HG03565 (cell line): ENCODE measurements around the gene ULBP1.
A peak's percentile ranks its signal among the peaks of the same experiment; 100 is the strongest.
"Not testable (repeated sequence)": the region's sequence is repeated elsewhere in the genome, so short reads cannot be mapped to it uniquely, and the experiment has no call there.

Source experiments
- ATAC-seq: cut with Tn5 transposase; IDR thresholded peaks from one replicate; pipeline ENCODE4 v1.9.1; 2021; ENCODE audit warnings: mild to moderate bottlenecking, moderate library complexity; ENCODE audit not compliant: unreplicated experiment

ULBP1 gene

GRCh38 chr6:149933036-149933435 lies 30.7 kb upstream of the ULBP1 start:
- ATAC-seq, result no peak

- no peak for ATAC-seq
Measured at GRCh38 chr6:149933461-149933860, 30.3 kb upstream of the ULBP1 start.

DNA sequence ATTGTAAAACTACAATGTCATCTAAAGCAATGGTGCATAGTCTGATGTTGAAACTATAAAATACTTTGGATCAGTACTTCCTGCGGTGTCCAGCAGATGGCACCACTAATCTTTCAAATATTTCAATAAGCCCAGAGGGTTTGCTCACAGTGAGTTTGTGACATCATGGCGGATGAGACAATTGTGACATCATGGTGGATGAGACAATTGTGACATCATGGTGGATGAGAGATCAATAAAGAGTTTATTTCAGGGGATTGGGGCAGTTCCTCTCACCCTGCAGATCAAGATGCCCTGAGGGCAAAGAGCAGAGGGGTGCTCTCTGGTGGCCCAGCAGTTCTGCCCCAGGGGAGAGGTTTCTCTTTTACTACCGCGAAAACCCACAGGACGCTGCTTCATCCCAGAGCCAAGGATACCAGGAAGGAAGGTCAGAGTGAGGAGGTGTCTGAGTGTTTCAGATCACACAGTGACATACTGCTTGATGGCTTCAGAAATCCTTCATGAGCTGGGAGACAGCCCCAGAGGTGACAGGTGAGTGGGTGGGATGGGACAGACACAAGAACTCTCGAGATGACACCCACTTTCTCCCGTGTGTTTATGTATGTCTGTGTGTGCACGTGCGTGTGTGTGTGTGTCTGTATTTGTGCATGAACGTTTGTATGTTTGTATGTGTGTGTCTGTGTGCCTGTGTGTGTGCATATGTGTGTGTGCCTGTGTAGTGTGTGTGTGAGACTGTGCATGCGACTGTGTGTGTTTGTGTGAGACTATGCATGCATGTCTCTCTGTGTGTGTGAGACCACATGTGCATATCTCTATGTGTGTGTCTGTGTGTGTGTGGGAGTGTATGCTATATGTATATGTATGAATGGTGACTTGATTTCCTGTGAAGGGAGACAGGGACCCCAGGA lies 29.2 kb upstream of the ULBP1 start:
- ATAC-seq, result no peak

DNA sequence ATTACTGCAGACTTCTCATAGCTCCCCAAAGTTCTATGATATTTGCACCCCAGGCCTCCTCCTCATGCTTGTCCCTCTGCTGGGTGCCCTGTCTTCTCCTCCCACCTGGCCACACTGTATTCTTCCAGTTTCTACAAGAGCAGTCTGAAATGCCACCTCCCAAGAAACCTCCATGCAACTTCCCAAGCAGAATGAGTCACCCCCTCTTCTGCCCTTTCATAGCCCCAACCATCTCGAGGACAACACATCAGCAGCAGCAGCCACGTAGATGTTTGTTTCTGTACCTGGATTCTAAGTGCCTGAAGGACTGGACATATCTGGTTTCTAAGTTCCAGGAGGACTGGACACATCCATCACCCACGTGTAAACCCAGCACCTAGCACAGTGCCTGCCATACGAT lies 28.5 kb upstream of the ULBP1 start:
- ATAC-seq, result no peak

DNA sequence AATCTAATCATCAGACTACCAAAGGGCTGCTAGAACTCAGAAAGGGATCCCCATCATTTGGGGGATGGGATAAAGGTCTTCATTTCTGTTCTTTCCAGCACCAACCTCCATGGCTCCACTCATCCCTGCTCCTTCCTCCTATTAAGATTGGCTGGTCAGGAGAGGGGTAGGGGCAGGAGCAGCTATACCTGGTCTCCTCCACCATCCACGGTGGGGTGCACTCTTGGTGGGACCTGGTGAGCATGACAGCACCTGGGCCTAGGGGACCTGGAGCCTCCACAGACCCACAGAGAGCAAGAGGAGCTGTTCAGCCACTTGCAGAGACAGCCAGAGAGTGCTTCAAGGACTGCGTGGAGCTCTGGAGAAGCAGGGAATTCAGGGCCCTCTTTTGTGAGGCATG lies 28.1 kb upstream of the ULBP1 start:
- no peak for ATAC-seq

GRCh38 chr6:149936743-149937142 lies 27.0 kb upstream of the ULBP1 start:
- no peak for ATAC-seq

- ATAC-seq, result not testable (repeated sequence)
Measured at GRCh38 chr6:149938013-149938570, 25.7 kb upstream of the ULBP1 start.

- ATAC-seq, result peak; percentile 69
Measured at GRCh38 chr6:149938571-149939355, 25.0 kb upstream of the ULBP1 start.

DNA sequence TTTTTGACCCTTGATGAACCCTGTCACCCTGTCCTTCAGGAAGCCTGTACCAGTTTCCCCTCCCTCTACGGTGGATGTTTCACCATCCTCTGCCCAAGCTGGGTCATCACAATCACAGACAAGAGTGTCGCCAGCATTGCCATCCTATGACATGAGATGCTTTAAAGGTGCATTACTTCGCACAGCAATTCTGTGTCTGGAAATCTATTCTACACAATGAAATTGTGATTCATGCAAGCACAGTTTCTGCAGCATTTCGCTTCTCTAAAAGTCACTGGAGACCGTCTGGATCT lies 24.4 kb upstream of the ULBP1 start:
- no peak for ATAC-seq

GRCh38 chr6:149939909-149940671 lies 23.7 kb upstream of the ULBP1 start:
- ATAC-seq, result no peak

DNA sequence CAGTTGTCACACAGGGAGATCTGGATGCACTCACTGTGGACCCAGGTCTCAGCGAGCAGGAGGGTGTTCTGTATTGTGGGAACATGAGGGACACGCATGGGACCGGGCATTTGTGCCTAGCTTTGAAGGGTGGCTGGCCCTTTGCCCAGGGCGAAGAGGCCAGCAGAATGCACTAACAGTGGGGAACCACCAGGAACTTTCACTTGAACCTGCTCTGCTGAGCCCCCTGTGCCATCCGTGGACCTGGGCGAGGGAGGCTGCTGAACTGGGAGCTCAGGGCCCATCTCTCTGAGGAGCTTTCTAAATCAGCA lies 23.1 kb upstream of the ULBP1 start:
- ATAC-seq, result no peak

DNA sequence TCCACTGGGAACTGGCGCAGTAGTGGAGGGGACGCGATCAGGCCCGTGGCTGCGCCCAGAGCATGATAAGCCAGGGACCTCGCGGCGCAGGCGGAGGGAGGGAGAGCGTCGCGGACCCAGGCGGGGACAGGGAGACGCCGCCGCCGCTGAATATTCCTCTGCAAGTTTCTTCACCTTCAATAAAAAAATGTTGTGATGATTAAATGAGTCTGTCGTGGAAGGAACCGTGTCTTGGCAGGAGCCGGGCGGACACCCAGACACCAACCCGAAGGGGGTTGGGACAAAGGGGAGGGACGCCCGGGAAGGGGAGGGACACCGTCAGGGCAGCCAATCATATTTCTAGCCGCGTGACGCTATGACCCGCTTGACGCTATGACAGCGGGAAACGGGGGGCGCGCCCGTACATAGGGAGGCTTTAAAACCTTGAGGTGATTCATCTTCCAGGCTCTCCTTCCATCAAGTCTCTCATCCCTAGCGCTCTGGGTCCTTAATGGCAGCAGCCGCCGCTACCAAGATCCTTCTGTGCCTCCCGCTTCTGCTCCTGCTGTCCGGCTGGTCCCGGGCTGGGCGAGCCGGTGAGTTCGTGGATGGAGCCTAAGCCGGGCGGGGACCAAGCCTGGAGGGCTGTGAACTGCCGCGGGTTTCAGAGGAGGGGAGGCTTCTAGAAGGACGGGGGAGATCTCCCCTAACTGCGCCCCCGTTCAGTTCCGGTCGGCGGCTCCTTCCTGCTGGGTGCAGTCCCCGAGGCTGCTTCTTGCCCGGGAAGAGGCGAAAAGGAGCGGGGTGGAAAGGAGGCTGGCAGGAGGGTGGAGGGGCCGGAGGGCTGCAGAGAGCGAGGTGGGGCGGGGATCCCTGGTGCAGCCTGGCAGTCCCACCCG lies 21.9 kb upstream of the ULBP1 start, which contains the start of gene ULBP2:
Gene ULBP2 (plus strand): TSS at position 432 of the 878 bp plus-strand sequence. CDS start 59 bp downstream, at position 491.
- ATAC-seq, result no peak

DNA sequence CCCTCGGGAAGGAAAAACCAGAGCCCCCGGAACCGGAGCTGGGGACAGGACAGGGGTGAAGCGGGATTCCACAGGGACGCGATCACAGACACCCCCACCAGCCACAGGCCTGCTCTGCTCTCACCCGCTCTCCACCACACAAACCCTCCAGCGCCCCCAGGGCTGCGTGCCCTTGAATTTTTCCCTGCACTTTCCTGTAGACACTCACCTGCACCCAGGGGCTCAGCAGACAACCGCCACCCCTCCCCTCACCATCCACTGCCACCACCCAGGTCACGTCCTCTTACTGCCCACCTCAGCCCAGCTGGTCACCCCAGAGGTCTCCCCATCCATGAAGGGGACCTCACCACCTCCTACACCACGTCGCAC lies 21.3 kb upstream of the ULBP1 start:
- no peak for ATAC-seq

DNA sequence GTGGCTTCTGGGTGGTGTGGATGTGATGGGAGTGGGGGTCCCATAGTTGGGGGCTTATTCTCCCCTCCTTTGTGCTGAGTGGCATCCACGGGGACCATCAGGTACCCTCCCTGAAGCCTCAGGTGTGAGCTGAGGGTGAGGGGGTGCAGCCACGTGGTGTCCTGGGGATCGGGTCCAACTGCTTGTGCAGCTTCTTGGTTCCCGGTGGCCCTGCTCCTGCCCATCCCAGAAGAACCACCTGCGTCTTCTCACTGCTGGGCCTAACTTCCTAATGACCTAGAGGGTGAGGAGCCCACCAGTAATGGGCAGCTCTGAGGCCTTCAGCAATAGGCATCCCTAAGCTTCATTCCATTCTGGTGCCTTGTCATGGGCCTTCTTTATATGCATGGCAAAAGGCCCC lies 20.4 kb upstream of the ULBP1 start:
- not testable (repeated sequence) for ATAC-seq

- not testable (repeated sequence) for ATAC-seq
Measured at GRCh38 chr6:149945276-149945675, 18.5 kb upstream of the ULBP1 start.

DNA sequence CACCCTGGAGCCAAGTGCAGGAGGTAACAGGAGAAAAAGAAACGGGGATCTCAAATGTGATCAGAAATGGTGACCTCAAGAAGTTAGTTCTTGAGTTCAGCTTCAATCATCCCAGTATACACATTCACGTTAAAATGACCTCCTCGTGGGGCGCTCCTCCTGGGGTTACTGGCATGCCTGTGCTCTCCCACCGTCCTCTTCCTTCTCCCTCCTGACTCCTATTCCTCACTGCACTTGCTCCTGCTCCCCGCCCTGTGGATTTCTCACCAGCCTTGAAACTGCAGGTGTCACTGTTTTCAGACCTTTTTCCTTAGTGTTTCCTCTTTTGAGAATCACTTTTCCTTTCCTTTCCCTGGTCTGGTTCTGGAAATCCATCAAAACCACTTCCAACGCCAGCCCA lies 17.1 kb upstream of the ULBP1 start:
- ATAC-seq, result not testable (repeated sequence)

DNA sequence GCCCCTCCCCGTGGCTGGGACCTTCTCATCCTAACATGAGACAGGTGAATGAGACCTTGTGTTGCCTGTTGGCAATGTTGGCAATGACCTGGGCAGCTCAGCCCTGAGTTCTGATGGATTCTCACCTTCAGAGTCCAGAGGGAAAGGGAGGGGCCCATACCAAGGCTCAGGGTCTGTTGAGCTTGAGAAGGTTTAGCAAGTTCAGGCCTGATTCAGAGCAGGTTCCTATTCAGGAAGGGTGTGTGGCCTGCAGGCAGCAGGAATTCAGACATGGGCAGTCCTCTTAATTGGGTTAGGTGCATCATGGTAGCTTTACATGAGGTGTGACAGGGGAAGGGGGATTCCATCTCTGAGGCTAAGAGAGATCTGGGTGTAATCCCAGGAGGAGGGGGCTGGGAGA lies 16.2 kb upstream of the ULBP1 start:
- ATAC-seq, result not testable (repeated sequence)

GRCh38 chr6:149948011-149948410 lies 15.7 kb upstream of the ULBP1 start:
- ATAC-seq, result no peak

GRCh38 chr6:149948616-149949015 lies 15.1 kb upstream of the ULBP1 start:
- ATAC-seq, result no peak

DNA sequence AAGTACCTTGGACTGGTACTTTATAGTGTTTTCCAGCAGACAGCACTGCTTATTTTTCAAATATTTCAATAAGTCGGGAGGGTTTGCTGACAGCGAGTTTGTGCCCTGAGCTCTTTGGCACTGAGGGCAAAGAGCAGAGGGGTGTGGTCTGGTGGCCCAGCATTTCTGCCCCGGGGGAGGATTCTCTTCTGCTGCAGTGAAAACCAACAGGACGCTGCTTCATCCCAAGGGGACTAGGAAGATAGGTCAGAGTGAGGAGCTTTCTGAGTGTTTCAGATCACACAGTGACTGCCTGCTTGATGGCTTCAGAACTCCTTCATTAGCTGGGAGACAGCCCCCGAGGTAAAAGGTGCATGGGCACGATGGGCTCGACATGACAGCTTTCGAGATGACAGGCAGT lies 13.3 kb upstream of the ULBP1 start:
- ATAC-seq, result no peak
